ENCODE data around the gene LAP3. TPM values are rescaled to one million over a fixed set of nuclear protein-coding genes. Genes with fewer than 3 reads are reported as not detected.
"Not testable (repeated sequence)": the region's sequence is repeated elsewhere in the genome, so short reads cannot be mapped to it uniquely, and the experiment has no call there.

LAP3 gene
- total RNA-seq, 4 donors from 2014 or later: 72.3 to 117 (median 78.9) TPM

GRCh38 chr4:17565846-17566245, 11.2 kb upstream of the LAP3 start:
- 100% methylated on average over 2 of the region's 3 CpGs for WGBS
- Histone ChIP-seq H3K4me3 (no peak overlapping the region), H3K27ac (replicated peaks in 1 of 4) (no peak overlapping the region), H3K27me3 (no peaks in the 10 kb centered on the region), H3K36me3 (no peaks in the 10 kb centered on the region), H3K4me1 (no peaks in the 10 kb centered on the region), H3K9me3 (no peaks in the 10 kb centered on the region)
- no peak for TF ChIP-seq POLR2A (IDR thresholded peaks at IDR 0.05; ENCODE audit: low read depth)
- no peak for TF ChIP-seq POLR2AphosphoS5 (IDR thresholded peaks at IDR 0.05)
- TF ChIP-seq EP300 (IDR thresholded peaks at IDR 0.05): no peak
- no peak for TF ChIP-seq CTCF (IDR thresholded peaks at IDR 0.05)
- no peak for DNase-seq (ENCODE audit: extremely low spot score)
- intact Hi-C loops (cut with DNase I): no loop called here

- Histone ChIP-seq H3K4me3 (no peak overlapping the region), H3K36me3 (no peaks in the 10 kb centered on the region), H3K27ac (replicated peaks in 1 of 4) (no peak overlapping the region), H3K4me1 (no peaks in the 10 kb centered on the region), H3K9me3 (no peaks in the 10 kb centered on the region), H3K27me3 (no peaks in the 10 kb centered on the region)
- intact Hi-C loops (cut with DNase I): no loop called here
- DNase-seq (ENCODE audit: extremely low spot score): no peak
- WGBS: 73% methylated on average over 2 of the region's 2 CpGs
- TF ChIP-seq EP300 (IDR thresholded peaks at IDR 0.05) (no peak), CTCF (IDR thresholded peaks at IDR 0.05) (no peak), POLR2A (IDR thresholded peaks at IDR 0.05; ENCODE audit: low read depth) (no peak), POLR2AphosphoS5 (IDR thresholded peaks at IDR 0.05) (no peak)
Measured at GRCh38 chr4:17567271-17567670, 9.7 kb upstream of the LAP3 start.

- WGBS: 94% methylated on average over 4 of the region's 4 CpGs
- H3K36me3 ChIP-seq: no peaks in the 10 kb centered on the region
- H3K4me3 ChIP-seq: no peak overlapping the region
- intact Hi-C loops (cut with DNase I): no loop called here
- no peaks in the 10 kb centered on the region for H3K9me3 ChIP-seq
- peaks cover 12 to 23% (median 21%) of the 10 kb centered on the region in 4 donors for H3K4me1 ChIP-seq
- no peak for DNase-seq (ENCODE audit: extremely low spot score)
- TF ChIP-seq EP300 (IDR thresholded peaks at IDR 0.05) (no peak), POLR2A (IDR thresholded peaks at IDR 0.05; ENCODE audit: low read depth) (no peak), POLR2AphosphoS5 (IDR thresholded peaks at IDR 0.05) (no peak), CTCF (IDR thresholded peaks at IDR 0.05) (no peak)
- no peak overlapping the region for H3K27ac ChIP-seq (replicated peaks in 1 of 4)
- no peaks in the 10 kb centered on the region for H3K27me3 ChIP-seq
Measured at GRCh38 chr4:17574206-17574605, 2.8 kb upstream of the LAP3 start.

- H3K27me3 ChIP-seq; H3K4me3 ChIP-seq; DNase-seq (ENCODE audit: extremely low spot score); H3K27ac ChIP-seq (replicated peaks in 1 of 4); H3K36me3 ChIP-seq; H3K9me3 ChIP-seq: not testable (repeated sequence)
- peaks cover 12 to 31% (median 27%) of the 10 kb centered on the region in 4 donors for H3K4me1 ChIP-seq
- intact Hi-C loops (cut with DNase I): loop anchor here (5.0 kb wide), 2 partner anchors 237 to 447 kb away; partner anchors contain the start of genes DCAF16, LCORL and NCAPG
- 90% methylated on average over 12 of the region's 12 CpGs for WGBS
Measured at GRCh38 chr4:17575177-17575576, 1.8 kb upstream of the LAP3 start.

GRCh38 chr4:17577665-17578481, 875 bp downstream of the LAP3 start:
- intact Hi-C loops (cut with DNase I): loop anchor here (1.0 to 5.0 kb wide), 4 partner anchors 36 to 444 kb away; partner anchors contain the start of genes DCAF16, LCORL, MED28 and NCAPG
- DNase-seq (ENCODE audit: extremely low spot score): peak; percentile 94
- TF ChIP-seq POLR2AphosphoS5 (IDR thresholded peaks at IDR 0.05) (no peak), CTCF (IDR thresholded peaks at IDR 0.05) (peak in 1 of 3 experiments; percentile 1)
- Histone ChIP-seq H3K36me3 (peaks cover 10 to 34% (median 23%) of the 10 kb centered on the region in 4 donors), H3K4me3 (peak overlapping the region; percentile 73 to 88 (median 78)), H3K27me3 (no peaks in the 10 kb centered on the region), H3K27ac (replicated peaks in 1 of 4) (peak overlapping the region; percentile 89 to 97 (median 93)), H3K9me3 (no peaks in the 10 kb centered on the region), H3K4me1 (peaks cover 25 to 41% (median 34%) of the 10 kb centered on the region in 4 donors)
- WGBS: 8% methylated on average over 28 of the region's 33 CpGs
